HEK293 (cell line): ENCODE data around the gene MRPL36.
A peak's percentile ranks its signal among the peaks of the same experiment; 100 is the strongest.

Source experiments
- HOXC10 ChIP-seq: sonication (generic); formaldehyde crosslinking; IDR thresholded peaks from 2 replicates; pipeline ENCODE4 v1.8.1; 2023; ENCODE audit warnings: mild to moderate bottlenecking, missing genetic modification reagents
- KLF7 ChIP-seq: fragments of 450-650 bp; formaldehyde crosslinking; IDR thresholded peaks from 2 replicates; pipeline ENCODE4 v1.5.1; 2016; ENCODE audit warnings: missing biosample characterization, missing genetic modification characterization, borderline replicate concordance
- WT1 ChIP-seq: fragments of 450-650 bp; formaldehyde crosslinking; IDR thresholded peaks from 2 replicates; pipeline ENCODE4 v1.5.1; 2016; ENCODE audit warnings: missing biosample characterization, missing genetic modification characterization
- ZBTB20 ChIP-seq: fragments of 450-650 bp; formaldehyde crosslinking; IDR thresholded peaks from 2 replicates; pipeline ENCODE4 v1.5.1; 2016; ENCODE audit warnings: missing biosample characterization, missing genetic modification characterization
- ZEB2 ChIP-seq: fragments of 450-650 bp; formaldehyde crosslinking; IDR thresholded peaks from 2 replicates; pipeline ENCODE4 v1.5.1; 2016; ENCODE audit warnings: missing biosample characterization, missing genetic modification characterization
- ZNF10 ChIP-seq: fragments of 450-650 bp; formaldehyde crosslinking; IDR thresholded peaks from 2 replicates; pipeline ENCODE4 v1.5.1; 2017; ENCODE audit warnings: missing biosample characterization, missing genetic modification characterization
- ZNF132 ChIP-seq: fragments of 450-650 bp; formaldehyde crosslinking; IDR thresholded peaks from 2 replicates; pipeline ENCODE4 v1.5.1; 2017; ENCODE audit warnings: missing biosample characterization, missing genetic modification characterization, borderline replicate concordance
- ZNF214 ChIP-seq: fragments of 450-650 bp; formaldehyde crosslinking; IDR thresholded peaks from 2 replicates; pipeline ENCODE4 v1.5.1; 2017; ENCODE audit warnings: missing biosample characterization, mild to moderate bottlenecking, missing genetic modification characterization, borderline replicate concordance
- ZNF221 ChIP-seq: fragments of 450-650 bp; formaldehyde crosslinking; IDR thresholded peaks from 2 replicates; pipeline ENCODE4 v1.5.1; 2017; ENCODE audit warnings: missing biosample characterization, missing genetic modification characterization, borderline replicate concordance
- ZNF366 ChIP-seq: fragments of 450-650 bp; formaldehyde crosslinking; conservative IDR thresholded peaks from 2 replicates; pipeline ENCODE4 v1.5.1; 2016; ENCODE audit warnings: missing biosample characterization, missing genetic modification characterization
- ZNF394 ChIP-seq: fragments of 450-650 bp; formaldehyde crosslinking; IDR thresholded peaks from 2 replicates; pipeline ENCODE4 v1.5.1; 2016; ENCODE audit warnings: missing biosample characterization, missing genetic modification characterization, mild to moderate bottlenecking, moderate library complexity, borderline replicate concordance
- TF ChIP-seq, protein P1 (sequence below): fragments of 450-650 bp; formaldehyde crosslinking; IDR thresholded peaks from 2 replicates; pipeline ENCODE4 v1.5.1; 2016; ENCODE audit warnings: missing biosample characterization, missing genetic modification characterization
- TF ChIP-seq, protein P2 (sequence below): fragments of 450-650 bp; formaldehyde crosslinking; IDR thresholded peaks from 2 replicates; pipeline ENCODE4 v1.5.1; 2016; ENCODE audit warnings: missing biosample characterization, missing genetic modification characterization
- TF ChIP-seq, protein P3 (sequence below): fragments of 450-650 bp; formaldehyde crosslinking; IDR thresholded peaks from 2 replicates; pipeline ENCODE4 v1.5.1; 2016; ENCODE audit warnings: missing biosample characterization, missing genetic modification characterization
- TF ChIP-seq, protein P4 (sequence below): fragments of 450-650 bp; formaldehyde crosslinking; IDR thresholded peaks from 2 replicates; pipeline ENCODE4 v1.5.1; 2016; ENCODE audit warnings: missing biosample characterization, missing genetic modification characterization
- TF ChIP-seq, protein P5 (sequence below): fragments of 450-650 bp; formaldehyde crosslinking; IDR thresholded peaks from 2 replicates; pipeline ENCODE4 v1.5.1; 2016; ENCODE audit warnings: missing biosample characterization, missing genetic modification characterization

MRPL36 gene

DNA sequence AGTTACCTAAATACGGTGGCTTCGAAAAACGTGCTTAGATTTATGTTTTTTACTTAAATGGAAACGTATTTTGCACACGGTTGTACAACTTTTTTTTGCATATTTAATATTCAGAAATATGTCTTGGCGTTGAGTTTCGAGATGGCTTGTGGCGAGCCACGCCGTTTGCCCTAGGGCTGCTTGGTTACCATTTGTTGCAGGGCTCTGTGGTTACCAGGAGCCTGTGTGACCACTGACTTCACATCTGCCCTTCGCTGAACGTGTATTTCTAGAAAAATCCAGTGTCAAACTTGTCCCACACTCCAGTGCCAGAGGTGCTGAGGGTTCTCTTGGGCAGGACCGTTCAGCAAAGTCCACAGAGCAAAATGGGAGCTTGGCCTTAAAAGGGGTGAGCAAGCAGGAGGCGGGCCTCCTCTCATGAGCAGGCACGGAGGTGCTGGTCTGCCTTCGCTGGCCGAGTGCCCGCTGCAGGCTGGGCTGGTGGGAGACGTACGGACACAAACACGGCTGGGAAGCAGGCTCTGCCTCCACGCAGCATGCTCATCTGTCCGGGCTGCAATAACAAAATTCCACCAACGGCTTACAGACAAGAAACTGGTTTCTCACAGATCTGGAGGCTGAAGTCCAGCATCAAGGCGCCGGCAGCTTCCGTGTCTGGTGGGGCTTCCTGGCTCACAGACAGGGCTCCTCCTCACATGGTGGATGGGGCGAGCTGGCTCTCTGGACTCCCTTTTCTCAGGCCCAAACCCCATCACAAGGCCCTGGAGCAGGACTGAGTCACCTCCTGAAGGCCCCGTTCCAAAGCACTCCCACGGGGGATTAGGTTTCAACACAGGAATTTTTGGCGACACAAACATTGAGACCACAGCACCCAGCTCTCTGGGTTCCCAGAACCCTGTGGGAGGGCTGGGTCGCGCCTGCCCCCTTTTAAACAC, 5.4 kb downstream of the MRPL36 start (continued):
- TF ChIP-seq ZNF394 (tag by site-specific recombination), result no peak
- TF ChIP-seq, protein P1, sequence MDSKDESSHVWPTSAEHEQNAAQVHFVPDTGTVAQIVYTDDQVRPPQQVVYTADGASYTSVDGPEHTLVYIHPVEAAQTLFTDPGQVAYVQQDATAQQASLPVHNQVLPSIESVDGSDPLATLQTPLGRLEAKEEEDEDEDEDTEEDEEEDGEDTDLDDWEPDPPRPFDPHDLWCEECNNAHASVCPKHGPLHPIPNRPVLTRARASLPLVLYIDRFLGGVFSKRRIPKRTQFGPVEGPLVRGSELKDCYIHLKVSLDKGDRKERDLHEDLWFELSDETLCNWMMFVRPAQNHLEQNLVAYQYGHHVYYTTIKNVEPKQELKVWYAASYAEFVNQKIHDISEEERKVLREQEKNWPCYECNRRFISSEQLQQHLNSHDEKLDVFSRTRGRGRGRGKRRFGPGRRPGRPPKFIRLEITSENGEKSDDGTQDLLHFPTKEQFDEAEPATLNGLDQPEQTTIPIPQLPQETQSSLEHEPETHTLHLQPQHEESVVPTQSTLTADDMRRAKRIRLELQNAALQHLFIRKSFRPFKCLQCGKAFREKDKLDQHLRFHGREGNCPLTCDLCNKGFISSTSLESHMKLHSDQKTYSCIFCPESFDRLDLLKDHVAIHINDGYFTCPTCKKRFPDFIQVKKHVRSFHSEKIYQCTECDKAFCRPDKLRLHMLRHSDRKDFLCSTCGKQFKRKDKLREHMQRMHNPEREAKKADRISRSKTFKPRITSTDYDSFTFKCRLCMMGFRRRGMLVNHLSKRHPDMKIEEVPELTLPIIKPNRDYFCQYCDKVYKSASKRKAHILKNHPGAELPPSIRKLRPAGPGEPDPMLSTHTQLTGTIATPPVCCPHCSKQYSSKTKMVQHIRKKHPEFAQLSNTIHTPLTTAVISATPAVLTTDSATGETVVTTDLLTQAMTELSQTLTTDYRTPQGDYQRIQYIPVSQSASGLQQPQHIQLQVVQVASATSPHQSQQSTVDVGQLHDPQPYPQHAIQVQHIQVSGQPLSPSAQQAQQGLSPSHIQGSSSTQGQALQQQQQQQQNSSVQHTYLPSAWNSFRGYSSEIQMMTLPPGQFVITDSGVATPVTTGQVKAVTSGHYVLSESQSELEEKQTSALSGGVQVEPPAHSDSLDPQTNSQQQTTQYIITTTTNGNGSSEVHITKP, result 0 out of 2 replicates have a peak, but pooled peaks have one; percentile 12
- TF ChIP-seq, protein P2, sequence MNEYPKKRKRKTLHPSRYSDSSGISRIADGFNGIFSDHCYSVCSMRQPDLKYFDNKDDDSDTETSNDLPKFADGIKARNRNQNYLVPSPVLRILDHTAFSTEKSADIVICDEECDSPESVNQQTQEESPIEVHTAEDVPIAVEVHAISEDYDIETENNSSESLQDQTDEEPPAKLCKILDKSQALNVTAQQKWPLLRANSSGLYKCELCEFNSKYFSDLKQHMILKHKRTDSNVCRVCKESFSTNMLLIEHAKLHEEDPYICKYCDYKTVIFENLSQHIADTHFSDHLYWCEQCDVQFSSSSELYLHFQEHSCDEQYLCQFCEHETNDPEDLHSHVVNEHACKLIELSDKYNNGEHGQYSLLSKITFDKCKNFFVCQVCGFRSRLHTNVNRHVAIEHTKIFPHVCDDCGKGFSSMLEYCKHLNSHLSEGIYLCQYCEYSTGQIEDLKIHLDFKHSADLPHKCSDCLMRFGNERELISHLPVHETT (tag by site-specific recombination), result 0 out of 2 replicates have a peak, but pooled peaks have one; percentile 23
- TF ChIP-seq ZNF10, result no peak
- TF ChIP-seq ZNF214 (tag by site-specific recombination), result no peak
- TF ChIP-seq, protein P3, sequence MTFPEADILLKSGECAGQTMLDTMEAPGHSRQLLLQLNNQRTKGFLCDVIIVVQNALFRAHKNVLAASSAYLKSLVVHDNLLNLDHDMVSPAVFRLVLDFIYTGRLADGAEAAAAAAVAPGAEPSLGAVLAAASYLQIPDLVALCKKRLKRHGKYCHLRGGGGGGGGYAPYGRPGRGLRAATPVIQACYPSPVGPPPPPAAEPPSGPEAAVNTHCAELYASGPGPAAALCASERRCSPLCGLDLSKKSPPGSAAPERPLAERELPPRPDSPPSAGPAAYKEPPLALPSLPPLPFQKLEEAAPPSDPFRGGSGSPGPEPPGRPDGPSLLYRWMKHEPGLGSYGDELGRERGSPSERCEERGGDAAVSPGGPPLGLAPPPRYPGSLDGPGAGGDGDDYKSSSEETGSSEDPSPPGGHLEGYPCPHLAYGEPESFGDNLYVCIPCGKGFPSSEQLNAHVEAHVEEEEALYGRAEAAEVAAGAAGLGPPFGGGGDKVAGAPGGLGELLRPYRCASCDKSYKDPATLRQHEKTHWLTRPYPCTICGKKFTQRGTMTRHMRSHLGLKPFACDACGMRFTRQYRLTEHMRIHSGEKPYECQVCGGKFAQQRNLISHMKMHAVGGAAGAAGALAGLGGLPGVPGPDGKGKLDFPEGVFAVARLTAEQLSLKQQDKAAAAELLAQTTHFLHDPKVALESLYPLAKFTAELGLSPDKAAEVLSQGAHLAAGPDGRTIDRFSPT (tag by site-specific recombination), result no peak
- peak; percentile 77 for TF ChIP-seq ZBTB20 (tag by site-specific recombination)
- no peak for TF ChIP-seq ZNF221 (tag by site-specific recombination)
- no peak for TF ChIP-seq WT1 (tag by site-specific recombination)
- TF ChIP-seq, protein P4, sequence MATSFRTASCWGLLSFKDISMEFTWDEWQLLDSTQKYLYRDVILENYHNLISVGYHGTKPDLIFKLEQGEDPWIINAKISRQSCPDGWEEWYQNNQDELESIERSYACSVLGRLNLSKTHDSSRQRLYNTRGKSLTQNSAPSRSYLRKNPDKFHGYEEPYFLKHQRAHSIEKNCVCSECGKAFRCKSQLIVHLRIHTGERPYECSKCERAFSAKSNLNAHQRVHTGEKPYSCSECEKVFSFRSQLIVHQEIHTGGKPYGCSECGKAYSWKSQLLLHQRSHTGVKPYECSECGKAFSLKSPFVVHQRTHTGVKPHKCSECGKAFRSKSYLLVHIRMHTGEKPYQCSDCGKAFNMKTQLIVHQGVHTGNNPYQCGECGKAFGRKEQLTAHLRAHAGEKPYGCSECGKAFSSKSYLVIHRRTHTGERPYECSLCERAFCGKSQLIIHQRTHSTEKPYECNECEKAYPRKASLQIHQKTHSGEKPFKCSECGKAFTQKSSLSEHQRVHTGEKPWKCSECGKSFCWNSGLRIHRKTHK, result no peak
- no peak for TF ChIP-seq KLF7 (tag by site-specific recombination)
- TF ChIP-seq HOXC10 (CRISPR knock-in tag), result no peak
- TF ChIP-seq, protein P5, sequence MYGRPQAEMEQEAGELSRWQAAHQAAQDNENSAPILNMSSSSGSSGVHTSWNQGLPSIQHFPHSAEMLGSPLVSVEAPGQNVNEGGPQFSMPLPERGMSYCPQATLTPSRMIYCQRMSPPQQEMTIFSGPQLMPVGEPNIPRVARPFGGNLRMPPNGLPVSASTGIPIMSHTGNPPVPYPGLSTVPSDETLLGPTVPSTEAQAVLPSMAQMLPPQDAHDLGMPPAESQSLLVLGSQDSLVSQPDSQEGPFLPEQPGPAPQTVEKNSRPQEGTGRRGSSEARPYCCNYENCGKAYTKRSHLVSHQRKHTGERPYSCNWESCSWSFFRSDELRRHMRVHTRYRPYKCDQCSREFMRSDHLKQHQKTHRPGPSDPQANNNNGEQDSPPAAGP (tag by site-specific recombination), result peak; percentile 33; the same call in 1 of the 2 replicates
- no peak for TF ChIP-seq ZNF132
- no peak for TF ChIP-seq ZNF366 (tag by site-specific recombination)
- peak; percentile 53; the same call in 1 of the 2 replicates for TF ChIP-seq ZEB2 (tag by site-specific recombination)
- TF ChIP-seq, all 188 proteins: peak for 15
